Esophagus squamous epithelium (tissue), 4 donors: ENCODE results near the gene PSAT1.

Source experiments
- POLR2A ChIP-seq, 4 donors: fragments of 450-650 bp; IDR thresholded peaks; one replicate each; pipeline ENCODE4 v1.6.1; 2017; ENCODE audit warnings: antibody characterized with exemption in 4 of 4, mild to moderate bottlenecking in 4 of 4, moderate library complexity in 3 of 4
- TF ChIP-seq, protein P1 (sequence below), 6 experiments: fragments of 450-650 bp in 4 of 6; fragments of 200-600 bp in 2 of 6; sonication (generic) in 2 of 6; IDR thresholded peaks; one replicate each; pipeline ENCODE4 v1.5.1; 2016 to 2019; ENCODE audit warnings: antibody characterized with exemption in 6 of 6, mild to moderate bottlenecking in 4 of 6, moderate library complexity in 4 of 6

- TF ChIP-seq, protein P1, sequence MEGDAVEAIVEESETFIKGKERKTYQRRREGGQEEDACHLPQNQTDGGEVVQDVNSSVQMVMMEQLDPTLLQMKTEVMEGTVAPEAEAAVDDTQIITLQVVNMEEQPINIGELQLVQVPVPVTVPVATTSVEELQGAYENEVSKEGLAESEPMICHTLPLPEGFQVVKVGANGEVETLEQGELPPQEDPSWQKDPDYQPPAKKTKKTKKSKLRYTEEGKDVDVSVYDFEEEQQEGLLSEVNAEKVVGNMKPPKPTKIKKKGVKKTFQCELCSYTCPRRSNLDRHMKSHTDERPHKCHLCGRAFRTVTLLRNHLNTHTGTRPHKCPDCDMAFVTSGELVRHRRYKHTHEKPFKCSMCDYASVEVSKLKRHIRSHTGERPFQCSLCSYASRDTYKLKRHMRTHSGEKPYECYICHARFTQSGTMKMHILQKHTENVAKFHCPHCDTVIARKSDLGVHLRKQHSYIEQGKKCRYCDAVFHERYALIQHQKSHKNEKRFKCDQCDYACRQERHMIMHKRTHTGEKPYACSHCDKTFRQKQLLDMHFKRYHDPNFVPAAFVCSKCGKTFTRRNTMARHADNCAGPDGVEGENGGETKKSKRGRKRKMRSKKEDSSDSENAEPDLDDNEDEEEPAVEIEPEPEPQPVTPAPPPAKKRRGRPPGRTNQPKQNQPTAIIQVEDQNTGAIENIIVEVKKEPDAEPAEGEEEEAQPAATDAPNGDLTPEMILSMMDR (IDR thresholded peaks at IDR 0.05): no peak
- no peak for TF ChIP-seq POLR2A (IDR thresholded peaks at IDR 0.05)
Measured at GRCh38 chr9:78278801-78279200, 18.1 kb upstream of the PSAT1 start.
